ENCODE results near the gene ATP5PB.
A peak's percentile ranks its signal among the peaks of the same experiment; 100 is the strongest.

The ATP5PB gene, protein sequence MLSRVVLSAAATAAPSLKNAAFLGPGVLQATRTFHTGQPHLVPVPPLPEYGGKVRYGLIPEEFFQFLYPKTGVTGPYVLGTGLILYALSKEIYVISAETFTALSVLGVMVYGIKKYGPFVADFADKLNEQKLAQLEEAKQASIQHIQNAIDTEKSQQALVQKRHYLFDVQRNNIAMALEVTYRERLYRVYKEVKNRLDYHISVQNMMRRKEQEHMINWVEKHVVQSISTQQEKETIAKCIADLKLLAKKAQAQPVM

DNA sequence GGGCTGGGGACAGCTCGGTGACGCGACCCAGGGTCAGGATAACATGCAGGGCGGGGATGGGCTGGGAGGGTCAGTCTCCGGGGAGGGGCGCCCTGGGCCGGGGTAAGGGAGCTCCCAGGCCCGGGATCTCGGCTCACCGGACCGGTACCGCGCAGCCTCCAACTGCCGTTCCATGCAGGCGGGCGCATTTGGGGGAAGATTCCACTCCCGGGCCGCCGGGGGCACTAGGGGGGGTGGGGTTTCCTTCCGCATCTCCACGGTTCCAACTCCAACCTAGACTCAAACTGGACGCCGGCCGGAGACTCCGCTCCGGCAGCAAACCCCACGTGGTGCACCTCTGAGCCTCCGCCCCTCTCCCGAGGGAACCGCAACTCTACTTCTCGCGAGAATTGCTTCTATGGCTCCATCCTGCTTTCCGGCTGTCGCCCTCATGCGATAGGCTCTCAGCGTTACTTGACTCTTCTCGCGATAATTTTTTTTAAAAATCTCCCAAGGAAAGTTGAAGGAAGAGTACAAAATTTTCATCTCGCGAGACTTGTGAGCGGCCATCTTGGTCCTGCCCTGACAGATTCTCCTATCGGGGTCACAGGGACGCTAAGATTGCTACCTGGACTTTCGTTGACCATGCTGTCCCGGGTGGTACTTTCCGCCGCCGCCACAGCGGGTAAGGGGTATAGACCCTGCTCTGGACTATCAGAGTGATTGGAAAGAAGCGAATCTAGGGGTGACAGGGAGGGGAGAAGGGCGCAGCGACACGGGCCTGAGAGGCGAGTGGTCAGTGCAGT, at the start of gene ATP5PB, which contains the start of gene WDR77:
TSS of gene ATP5PB (plus strand) at position 547 of the 785 bp plus-strand sequence. CDS start at position 625, 78 bp downstream.
TSS of gene WDR77 (minus strand) at position 339 of the 785 bp plus-strand sequence. CDS start at position 252, 87 bp downstream.
- H3K4me3 ChIP-seq (ENCODE audit: low read depth, low read length): peak within 1 kb of the TSS; percentile 98
- TF ChIP-seq, protein P1, sequence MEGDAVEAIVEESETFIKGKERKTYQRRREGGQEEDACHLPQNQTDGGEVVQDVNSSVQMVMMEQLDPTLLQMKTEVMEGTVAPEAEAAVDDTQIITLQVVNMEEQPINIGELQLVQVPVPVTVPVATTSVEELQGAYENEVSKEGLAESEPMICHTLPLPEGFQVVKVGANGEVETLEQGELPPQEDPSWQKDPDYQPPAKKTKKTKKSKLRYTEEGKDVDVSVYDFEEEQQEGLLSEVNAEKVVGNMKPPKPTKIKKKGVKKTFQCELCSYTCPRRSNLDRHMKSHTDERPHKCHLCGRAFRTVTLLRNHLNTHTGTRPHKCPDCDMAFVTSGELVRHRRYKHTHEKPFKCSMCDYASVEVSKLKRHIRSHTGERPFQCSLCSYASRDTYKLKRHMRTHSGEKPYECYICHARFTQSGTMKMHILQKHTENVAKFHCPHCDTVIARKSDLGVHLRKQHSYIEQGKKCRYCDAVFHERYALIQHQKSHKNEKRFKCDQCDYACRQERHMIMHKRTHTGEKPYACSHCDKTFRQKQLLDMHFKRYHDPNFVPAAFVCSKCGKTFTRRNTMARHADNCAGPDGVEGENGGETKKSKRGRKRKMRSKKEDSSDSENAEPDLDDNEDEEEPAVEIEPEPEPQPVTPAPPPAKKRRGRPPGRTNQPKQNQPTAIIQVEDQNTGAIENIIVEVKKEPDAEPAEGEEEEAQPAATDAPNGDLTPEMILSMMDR (IDR thresholded peaks at IDR 0.05; ENCODE audit: borderline replicate concordance, insufficient read depth, low read depth, low read length): no peak

DNA sequence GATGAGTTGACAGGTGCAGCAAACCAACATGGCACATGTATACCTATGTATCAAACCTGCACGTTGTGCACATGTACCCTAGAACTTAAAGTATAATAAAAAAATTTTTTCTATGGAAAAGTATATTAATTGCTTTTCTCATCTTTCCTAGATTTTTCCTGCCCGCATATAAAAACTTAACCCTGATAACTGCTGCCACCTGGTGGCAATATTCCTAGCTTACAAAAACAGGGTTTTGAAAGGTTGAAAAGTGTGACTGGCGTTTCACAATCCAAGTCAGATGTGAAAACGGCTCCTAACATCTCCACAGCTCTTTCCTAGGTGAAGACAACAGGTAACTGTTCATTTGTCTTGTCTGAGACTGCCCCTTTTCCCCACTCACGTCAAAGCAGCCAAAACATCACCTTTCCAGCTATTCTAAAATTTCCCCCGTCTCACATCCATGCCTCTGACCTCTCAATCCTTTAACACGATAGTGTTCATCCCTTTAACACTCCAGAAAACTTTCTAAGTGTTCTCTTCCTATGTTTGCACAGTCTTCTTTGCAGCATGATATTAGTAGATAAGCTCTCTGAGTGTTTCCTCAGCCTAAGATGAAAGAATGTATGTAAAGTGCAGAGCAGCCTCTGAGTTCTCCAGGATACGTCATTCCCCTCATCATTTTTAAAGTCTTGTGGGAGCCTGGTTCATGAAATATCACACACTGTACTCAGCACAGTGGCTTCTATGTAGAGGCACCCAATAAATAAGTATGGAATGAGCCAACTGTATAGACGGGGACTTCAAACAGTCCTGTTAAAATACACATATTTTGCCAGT, 49.3 kb upstream of the ATP5PB start:
- no peak overlapping the region for H3K4me3 ChIP-seq (ENCODE audit: low read depth, low read length)

DNA sequence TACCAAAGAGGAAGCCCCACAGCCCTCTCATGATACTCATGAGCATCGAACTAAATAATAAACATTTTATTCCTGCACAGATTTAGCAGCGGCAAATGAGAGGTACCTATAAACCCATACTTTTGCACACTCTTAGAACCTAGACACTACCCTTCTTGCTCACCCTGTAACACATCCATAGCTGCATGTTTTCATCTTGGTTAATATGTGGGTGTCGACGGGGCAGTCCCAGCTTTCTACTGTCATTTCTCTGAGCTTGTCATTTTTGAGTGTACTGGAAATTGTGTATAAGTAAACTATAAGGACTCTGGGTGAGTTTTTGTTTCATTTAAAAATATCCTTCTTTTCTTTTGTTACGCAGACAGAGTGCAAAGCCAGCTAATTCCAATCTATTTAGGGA, 47.2 kb upstream of the ATP5PB start:
- H3K4me3 ChIP-seq (ENCODE audit: low read depth, low read length): no peak overlapping the region
- TF ChIP-seq, protein P1 (IDR thresholded peaks at IDR 0.05; ENCODE audit: borderline replicate concordance, insufficient read depth, low read depth, low read length): no peak

More for the DNA sequence above, 49.3 kb upstream of the ATP5PB start:
- TF ChIP-seq, protein P1 (IDR thresholded peaks at IDR 0.05; ENCODE audit: borderline replicate concordance, insufficient read depth, low read depth, low read length): peak; percentile 19; the same call in 1 of the 2 replicates

DNA sequence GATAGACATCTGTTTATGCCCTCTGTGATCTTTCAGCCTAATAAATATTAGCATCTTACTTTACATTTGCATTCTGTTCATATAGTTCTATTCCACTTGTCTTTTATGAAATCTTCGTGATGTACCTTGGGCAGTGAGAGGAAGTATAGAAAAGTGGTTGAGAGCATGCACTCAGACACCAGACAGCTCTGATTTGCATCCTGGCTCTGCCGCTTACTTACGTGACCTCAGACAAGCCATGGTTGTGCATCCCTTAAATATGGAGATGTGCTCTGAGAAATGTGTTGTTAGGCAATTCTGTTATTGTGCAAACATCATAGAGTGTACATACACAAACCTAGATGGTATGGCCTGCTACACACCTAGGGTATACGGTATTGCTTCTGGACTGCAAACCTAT, 44.7 kb upstream of the ATP5PB start:
- no peak overlapping the region for H3K4me3 ChIP-seq (ENCODE audit: low read depth, low read length)
- TF ChIP-seq, protein P1 (IDR thresholded peaks at IDR 0.05; ENCODE audit: borderline replicate concordance, insufficient read depth, low read depth, low read length): no peak

DNA sequence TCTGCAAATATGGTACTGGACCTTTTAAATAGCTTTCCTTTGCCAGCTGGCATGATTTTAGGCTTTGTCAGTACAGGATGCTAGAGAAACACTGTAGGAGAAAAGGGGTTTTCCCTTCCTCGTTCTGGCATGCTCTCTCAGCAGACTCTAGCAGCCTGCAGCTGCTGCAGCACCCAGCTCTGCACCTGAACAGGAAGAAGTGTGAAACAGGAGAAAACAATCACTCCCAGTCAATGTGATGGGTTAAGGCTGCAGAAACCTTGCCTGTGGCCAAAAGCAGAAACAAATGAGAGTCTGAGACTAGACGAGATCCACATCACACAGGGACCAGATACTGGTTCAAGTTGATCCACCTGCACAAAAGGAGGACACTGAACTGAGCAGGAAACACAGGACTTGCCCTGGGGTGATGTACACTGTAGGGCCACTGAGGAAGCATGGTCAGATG, 42.9 kb upstream of the ATP5PB start:
- no peak overlapping the region for H3K4me3 ChIP-seq (ENCODE audit: low read depth, low read length)
- TF ChIP-seq, protein P1 (IDR thresholded peaks at IDR 0.05; ENCODE audit: borderline replicate concordance, insufficient read depth, low read depth, low read length): no peak

DNA sequence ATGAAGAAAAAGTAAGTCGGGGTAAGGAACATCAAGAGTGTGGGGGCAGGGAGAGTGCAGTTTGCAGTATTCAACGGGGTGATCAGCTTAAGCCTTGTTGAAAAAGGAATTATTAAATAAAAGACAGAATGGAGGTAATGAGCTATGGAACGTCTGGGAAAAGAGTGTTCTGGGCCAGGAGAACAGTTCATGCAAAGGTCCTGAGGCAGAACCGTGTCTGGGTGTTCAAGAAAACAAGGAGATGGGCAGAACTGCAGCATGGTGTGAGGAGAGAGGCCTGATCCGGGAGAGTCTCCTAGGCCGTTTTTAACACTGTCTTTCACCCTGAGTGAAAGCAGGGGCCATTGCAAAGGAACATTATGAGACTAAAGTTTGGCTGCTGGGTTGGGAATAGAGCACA, 42.0 kb upstream of the ATP5PB start:
- TF ChIP-seq, protein P1 (IDR thresholded peaks at IDR 0.05; ENCODE audit: borderline replicate concordance, insufficient read depth, low read depth, low read length): no peak

More for the DNA sequence above, 42.0 kb upstream of the ATP5PB start:
- H3K4me3 ChIP-seq (ENCODE audit: low read depth, low read length): no peak overlapping the region

All from GM12875 (cell line).